MCF 10A (cell line): ENCODE data around the gene DCAF12. TPM values are rescaled to one million over a fixed set of nuclear protein-coding genes. Genes with fewer than 3 reads are reported as not detected.

ENCODE experiments used
- BruUV-seq: library from RNA; stranded (reverse); fragments of 400-500 nt; replicated peaks from 2 replicates; lab custom pipeline; 2021; lab: Mats Ljungman, UMichigan
- CTCF ChIA-PET: fragments of 300-600 bp; sonication (Branson Sonifier 250); formaldehyde crosslinking; extraction: SDS; loops from one replicate; lab custom pipeline; 2021; ENCODE audit warnings: antibody characterized with exemption, inconsistent platforms; lab: Yijun Ruan, JAX
- POLR2A ChIA-PET: fragments of 300-600, 350-650 bp; sonication (Branson Sonifier 250); formaldehyde crosslinking; extraction: SDS; loops from one replicate; lab custom pipeline; 2020; ENCODE audit warnings: antibody characterized with exemption, inconsistent platforms; lab: Yijun Ruan, JAX
- DNase-seq: peaks from one replicate; pipeline ENCODE4 v3.0.0-alpha.2; 2018; ENCODE audit not compliant: unreplicated experiment
- H3K27ac Mint-ChIP-seq: one replicate; pipeline ENCODE4 v1.8.0; 2022; ENCODE audit warnings: mild to moderate bottlenecking, low read depth, mixed read lengths; ENCODE audit not compliant: unreplicated experiment
- H3K27me3 Mint-ChIP-seq: one replicate; pipeline ENCODE4 v1.8.0; 2022; ENCODE audit warnings: mixed read lengths; ENCODE audit not compliant: insufficient read depth, unreplicated experiment
- H3K36me3 Mint-ChIP-seq: one replicate; pipeline ENCODE4 v1.8.0; 2022; ENCODE audit warnings: mild to moderate bottlenecking, moderate library complexity, mixed read lengths; ENCODE audit not compliant: insufficient read depth, unreplicated experiment
- H3K4me1 Mint-ChIP-seq: one replicate; pipeline ENCODE4 v1.8.0; 2022; ENCODE audit warnings: mixed read lengths; ENCODE audit not compliant: insufficient read depth, unreplicated experiment
- H3K4me3 Mint-ChIP-seq: one replicate; pipeline ENCODE4 v1.8.0; 2022; ENCODE audit warnings: mild to moderate bottlenecking, moderate library complexity, mixed read lengths; ENCODE audit not compliant: unreplicated experiment
- H3K9me3 Mint-ChIP-seq: one replicate; pipeline ENCODE4 v1.8.0; 2022; ENCODE audit warnings: mixed read lengths; ENCODE audit not compliant: unreplicated experiment
- intact Hi-C: fragments of 100-400 bp; cut with micrococcal nuclease; formaldehyde crosslinking; loops from 2 replicates; pipeline ENCODE4 v1.14.1; 2022
- total RNA-seq: library from RNA; stranded (reverse); gene quantifications from 2 replicates; pipeline ENCODE4 v1.2.3, GENCODE V29; 2022
- TF ChIP-seq, protein P1 (sequence below): fragments of 200-600 bp; IDR thresholded peaks from one replicate; pipeline ENCODE4 v1.8.0; 2022; ENCODE audit warnings: antibody characterized with exemption, mild to moderate bottlenecking; ENCODE audit not compliant: unreplicated experiment

DCAF12 gene
- total RNA-seq, 1 experiment from 2014 or later: 39.8 TPM

DNA sequence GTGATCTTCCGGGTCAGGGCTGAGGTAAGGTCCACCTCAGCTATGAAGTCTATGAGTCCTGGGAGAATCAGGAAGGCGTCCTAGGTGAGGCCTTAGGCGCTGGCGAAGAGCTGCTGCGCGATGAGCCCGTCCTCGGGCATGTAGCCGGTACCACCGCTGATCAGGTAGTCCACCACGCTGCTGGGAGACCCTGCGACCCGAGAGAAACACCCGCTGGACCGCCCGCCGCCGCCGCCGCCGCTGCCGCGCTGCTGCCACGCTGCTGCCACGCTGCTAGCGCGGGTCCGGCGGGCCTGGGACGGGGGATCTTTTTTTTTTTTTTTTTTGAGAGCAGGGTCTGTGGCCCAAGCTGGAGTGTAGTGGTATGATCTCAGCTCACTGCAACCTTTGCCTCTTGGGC lies 8.0 kb upstream of the DCAF12 start:
- TF ChIP-seq, protein P1, sequence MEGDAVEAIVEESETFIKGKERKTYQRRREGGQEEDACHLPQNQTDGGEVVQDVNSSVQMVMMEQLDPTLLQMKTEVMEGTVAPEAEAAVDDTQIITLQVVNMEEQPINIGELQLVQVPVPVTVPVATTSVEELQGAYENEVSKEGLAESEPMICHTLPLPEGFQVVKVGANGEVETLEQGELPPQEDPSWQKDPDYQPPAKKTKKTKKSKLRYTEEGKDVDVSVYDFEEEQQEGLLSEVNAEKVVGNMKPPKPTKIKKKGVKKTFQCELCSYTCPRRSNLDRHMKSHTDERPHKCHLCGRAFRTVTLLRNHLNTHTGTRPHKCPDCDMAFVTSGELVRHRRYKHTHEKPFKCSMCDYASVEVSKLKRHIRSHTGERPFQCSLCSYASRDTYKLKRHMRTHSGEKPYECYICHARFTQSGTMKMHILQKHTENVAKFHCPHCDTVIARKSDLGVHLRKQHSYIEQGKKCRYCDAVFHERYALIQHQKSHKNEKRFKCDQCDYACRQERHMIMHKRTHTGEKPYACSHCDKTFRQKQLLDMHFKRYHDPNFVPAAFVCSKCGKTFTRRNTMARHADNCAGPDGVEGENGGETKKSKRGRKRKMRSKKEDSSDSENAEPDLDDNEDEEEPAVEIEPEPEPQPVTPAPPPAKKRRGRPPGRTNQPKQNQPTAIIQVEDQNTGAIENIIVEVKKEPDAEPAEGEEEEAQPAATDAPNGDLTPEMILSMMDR: no peak
- no peak overlapping the region for H3K27ac Mint-ChIP-seq
- no peaks in the 10 kb centered on the region for H3K9me3 Mint-ChIP-seq
- H3K4me1 Mint-ChIP-seq: peaks cover 13% of the 10 kb centered on the region
- CTCF ChIA-PET: interaction anchor here (1.1 to 1.2 kb wide), 2 partner anchors 86 to 119 kb away, joined by 3 to 7 read pairs; partner anchors contain the start of gene UBAP2
- H3K27me3 Mint-ChIP-seq: no peaks in the 10 kb centered on the region
- intact Hi-C loops: no loop called here
- H3K4me3 Mint-ChIP-seq: no peak overlapping the region
- H3K36me3 Mint-ChIP-seq: no peaks in the 10 kb centered on the region
- DNase-seq: no peak
- POLR2A ChIA-PET: interaction anchor here (2.0 kb wide), 1 partner anchor 44 kb away, joined by 9 read pairs; the partner anchor contains the start of gene UBAP1
- no TSS peak for BruUV-seq

DNA sequence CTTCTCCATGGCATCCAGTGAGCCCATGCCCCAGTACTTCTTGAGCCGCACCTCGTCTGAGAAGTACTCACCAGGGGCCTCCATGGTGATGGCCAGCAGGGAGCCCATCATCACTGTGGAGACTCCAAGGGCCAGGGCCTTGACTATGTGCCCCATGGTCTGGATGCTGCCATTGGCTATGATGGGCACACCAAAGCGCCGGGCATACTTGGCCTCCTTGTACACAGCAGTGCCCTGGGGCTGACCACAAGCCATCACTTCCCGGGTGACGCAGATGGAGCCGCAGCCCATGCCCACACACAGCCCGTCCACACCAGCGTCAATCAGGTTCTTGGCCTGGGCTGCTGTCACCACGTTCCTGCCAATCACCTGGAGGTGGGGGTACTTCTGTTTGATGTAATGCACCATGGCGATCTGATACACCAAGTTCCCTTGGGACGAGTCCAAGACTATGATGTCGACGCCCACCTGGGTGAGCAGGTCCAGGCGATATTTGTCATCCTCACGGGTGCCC lies 7.0 kb upstream of the DCAF12 start:
- Mint-ChIP-seq H3K4me3 (no peak overlapping the region), H3K27ac (no peak overlapping the region), H3K9me3 (no peaks in the 10 kb centered on the region), H3K27me3 (no peaks in the 10 kb centered on the region), H3K4me1 (peaks cover 12% of the 10 kb centered on the region), H3K36me3 (no peaks in the 10 kb centered on the region)
- TF ChIP-seq, protein P1: no peak
- CTCF ChIA-PET: interaction anchor here (0.6 to 1.2 kb wide), 3 partner anchors 37 to 120 kb away, joined by 3 to 7 read pairs (median 3); partner anchors contain the start of gene UBAP2
- POLR2A ChIA-PET: interaction anchor here (2.0 kb wide), 1 partner anchor 45 kb away, joined by 9 read pairs; the partner anchor contains the start of gene UBAP1
- no TSS peak for BruUV-seq
- no peak for DNase-seq
- intact Hi-C loops: no loop called here

DNA sequence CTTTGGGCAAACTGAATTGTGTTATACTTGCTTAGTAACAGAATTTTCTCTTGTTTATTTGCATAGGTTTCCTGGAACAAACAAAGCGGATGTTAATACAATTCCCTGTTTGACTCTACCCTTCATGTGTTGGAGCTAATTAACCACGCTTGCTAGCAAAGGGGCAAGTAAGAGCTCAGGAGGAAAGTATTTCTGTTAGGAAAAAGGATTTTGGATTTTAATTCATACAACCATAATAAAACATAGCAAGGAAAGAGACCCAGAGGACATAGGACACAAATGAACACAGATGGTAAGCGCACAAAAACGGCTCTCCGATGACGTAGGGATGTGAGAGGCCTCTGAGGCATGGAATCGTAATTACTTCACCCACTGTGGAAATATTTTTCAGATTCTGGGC lies 5.1 kb upstream of the DCAF12 start:
- POLR2A ChIA-PET: interaction anchor here (0.7 kb wide), 1 partner anchor 48 kb away, joined by 3 read pairs; no protein-coding TSS in a partner anchor
- Mint-ChIP-seq H3K27me3 (no peaks in the 10 kb centered on the region), H3K9me3 (no peaks in the 10 kb centered on the region), H3K36me3 (peaks cover under 1% of the 10 kb centered on the region), H3K4me3 (no peak overlapping the region), H3K27ac (no peak overlapping the region), H3K4me1 (peaks cover 17% of the 10 kb centered on the region)
- TF ChIP-seq, protein P1: no peak
- no peak for DNase-seq
- CTCF ChIA-PET: no interaction called here
- BruUV-seq: no TSS peak
- intact Hi-C loops: no loop called here

DNA sequence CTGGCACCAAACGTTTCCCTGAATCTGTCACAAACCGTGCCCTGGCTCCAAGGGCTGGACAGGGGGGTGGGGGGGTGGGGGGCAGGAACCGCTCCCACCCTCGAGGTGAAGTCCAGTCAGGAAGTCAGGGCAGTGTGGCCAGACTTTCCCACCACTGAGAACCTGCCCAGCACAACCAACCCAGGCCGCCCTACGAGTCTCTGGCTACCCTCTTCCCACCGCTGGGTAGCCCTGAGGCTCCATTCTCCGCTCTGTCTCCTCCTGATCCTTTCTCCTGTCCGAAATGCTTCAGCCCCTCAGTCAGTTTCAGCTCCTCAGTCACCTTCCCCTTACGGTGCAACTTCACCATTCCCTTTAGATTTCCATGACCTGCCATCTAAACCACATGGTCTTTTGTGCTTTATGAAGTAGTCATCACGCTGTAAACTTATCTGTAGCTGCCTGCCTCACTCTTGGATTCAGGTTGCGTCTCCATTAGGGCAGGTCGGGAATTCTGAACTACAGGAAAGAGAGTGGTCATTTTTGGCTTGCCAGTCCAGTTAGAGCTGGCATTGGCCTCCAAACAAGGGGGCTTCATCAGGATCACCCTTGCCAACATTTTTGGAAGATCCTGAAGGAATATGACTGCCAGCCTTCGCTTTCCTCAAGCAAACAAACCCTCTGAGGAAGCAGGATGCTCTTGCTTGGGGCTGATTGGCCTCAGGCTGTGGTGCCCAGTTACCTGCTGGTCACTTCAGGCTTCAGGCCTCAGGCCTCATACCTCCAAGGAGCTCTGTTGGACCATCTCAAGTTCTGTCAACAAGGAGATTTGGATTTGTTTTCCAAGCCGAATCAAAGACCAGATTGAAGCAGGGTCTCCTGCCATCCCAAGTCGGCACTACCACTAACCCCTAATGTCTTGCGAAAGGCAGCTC lies 794 bp upstream of the DCAF12 start:
- peaks cover 23% of the 10 kb centered on the region for H3K36me3 Mint-ChIP-seq
- CTCF ChIA-PET: interaction anchor here (0.7 to 3.1 kb wide), 10 partner anchors 15 to 251 kb away, joined by 3 to 16 read pairs (median 4); no protein-coding TSS in a partner anchor
- H3K4me3 Mint-ChIP-seq: peak overlapping the region; percentile 93
- peak overlapping the region; percentile 93 for H3K27ac Mint-ChIP-seq
- TF ChIP-seq, protein P1: no peak
- POLR2A ChIA-PET: interaction anchor here (0.6 to 5.4 kb wide), 12 partner anchors 12 to 747 kb away, joined by 3 to 71 read pairs (median 4); partner anchors contain the start of gene UBAP1
- H3K9me3 Mint-ChIP-seq: no peaks in the 10 kb centered on the region
- BruUV-seq: TSS peak; percentile 74
- no peak for DNase-seq
- intact Hi-C loops: loop anchor here (2.0 kb wide), 1 partner anchor 198 kb away; no protein-coding TSS in a partner anchor
- peaks cover 42% of the 10 kb centered on the region for H3K4me1 Mint-ChIP-seq
- H3K27me3 Mint-ChIP-seq: no peaks in the 10 kb centered on the region
